T-helper 2 cell treated with Interferon-gamma antibody and Interleukin-4, amounts not matched to agents 5 μg/mL and 100 μg/mL, for 36 hours (primary cell): ENCODE measurements around the gene TMEM130.
A peak's percentile ranks its signal among the peaks of the same experiment; 100 is the strongest.

Source experiments
- DNase-seq: peaks from one replicate; pipeline ENCODE4 v3.0.0; 2021; ENCODE audit warnings: low spot score
- H3K27ac Mint-ChIP-seq: one replicate; pipeline ENCODE4 v1.8.0; 2021; ENCODE audit warnings: mild to moderate bottlenecking, mixed read lengths
- H3K27me3 Mint-ChIP-seq: one replicate; pipeline ENCODE4 v1.8.0; 2021; ENCODE audit warnings: low read depth, mixed read lengths
- H3K36me3 Mint-ChIP-seq: one replicate; pipeline ENCODE4 v1.8.0; 2021; ENCODE audit warnings: low read depth, mixed read lengths
- H3K4me1 Mint-ChIP-seq: one replicate; pipeline ENCODE4 v1.8.0; 2021; ENCODE audit warnings: low read depth, mixed read lengths
- H3K4me3 Mint-ChIP-seq: one replicate; pipeline ENCODE4 v1.8.0; 2022; ENCODE audit warnings: mild to moderate bottlenecking, moderate library complexity, mixed read lengths
- H3K9me3 Mint-ChIP-seq: one replicate; pipeline ENCODE4 v1.8.0; 2021; ENCODE audit warnings: mixed read lengths

TMEM130 gene, protein sequence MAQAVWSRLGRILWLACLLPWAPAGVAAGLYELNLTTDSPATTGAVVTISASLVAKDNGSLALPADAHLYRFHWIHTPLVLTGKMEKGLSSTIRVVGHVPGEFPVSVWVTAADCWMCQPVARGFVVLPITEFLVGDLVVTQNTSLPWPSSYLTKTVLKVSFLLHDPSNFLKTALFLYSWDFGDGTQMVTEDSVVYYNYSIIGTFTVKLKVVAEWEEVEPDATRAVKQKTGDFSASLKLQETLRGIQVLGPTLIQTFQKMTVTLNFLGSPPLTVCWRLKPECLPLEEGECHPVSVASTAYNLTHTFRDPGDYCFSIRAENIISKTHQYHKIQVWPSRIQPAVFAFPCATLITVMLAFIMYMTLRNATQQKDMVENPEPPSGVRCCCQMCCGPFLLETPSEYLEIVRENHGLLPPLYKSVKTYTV

DNA sequence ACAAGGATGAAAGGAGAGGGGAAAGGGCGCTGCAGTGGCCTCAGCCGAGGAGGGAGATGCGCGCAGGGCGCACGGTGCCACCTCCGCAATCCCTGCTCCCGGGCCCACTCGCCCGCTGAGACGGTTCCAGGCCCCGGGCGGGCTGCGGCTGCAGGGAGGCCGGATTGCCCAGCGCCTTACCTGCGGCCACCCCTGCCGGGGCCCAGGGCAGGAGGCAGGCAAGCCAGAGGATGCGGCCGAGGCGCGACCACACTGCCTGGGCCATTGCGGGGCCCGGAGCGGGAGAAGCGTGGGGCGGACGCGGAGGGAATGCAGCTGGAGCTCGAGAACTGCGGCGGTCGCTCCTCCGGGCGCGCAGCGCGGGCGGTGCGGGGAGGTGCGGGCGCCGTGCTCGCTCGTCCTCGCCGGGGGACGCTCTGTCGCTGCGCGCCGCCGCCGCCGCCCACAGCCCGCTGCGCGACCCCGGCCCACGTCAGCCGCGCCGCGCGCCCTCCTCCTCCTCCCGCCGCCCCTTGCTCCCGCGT lies at the start of gene TMEM130:
TSS of gene TMEM130 (minus strand) at position 418 of the 524 bp plus-strand sequence. CDS start at position 265, 153 bp downstream.
- H3K4me1 Mint-ChIP-seq: peaks cover 3% of the 10 kb centered on the region
- no peak within 1 kb of the TSS for H3K27ac Mint-ChIP-seq
- H3K36me3 Mint-ChIP-seq: no peaks in the 10 kb centered on the region
- no peaks in the 10 kb centered on the region for H3K9me3 Mint-ChIP-seq
- peaks cover 26% of the 10 kb centered on the region for H3K27me3 Mint-ChIP-seq
- H3K4me3 Mint-ChIP-seq: peak within 1 kb of the TSS; percentile 77
- DNase-seq: no peak

DNA sequence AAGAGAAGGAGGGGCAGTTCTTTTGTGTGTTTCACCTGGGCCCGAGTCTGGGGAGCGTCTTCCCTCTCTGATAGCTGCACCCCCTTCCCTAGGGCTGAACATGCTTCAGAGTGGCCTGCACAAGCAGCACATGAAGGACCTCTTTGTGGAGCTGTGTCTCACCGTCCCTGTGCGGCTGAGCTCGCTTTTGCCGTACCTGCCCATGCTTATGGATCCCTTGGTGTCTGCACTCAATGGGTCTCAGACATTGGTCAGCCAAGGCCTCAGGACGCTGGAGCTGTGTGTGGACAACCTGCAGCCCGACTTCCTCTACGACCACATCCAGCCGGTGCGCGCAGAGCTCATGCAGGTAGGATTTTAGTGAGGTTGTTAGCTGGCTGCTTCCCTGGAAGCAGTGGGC lies 47.5 kb upstream of the TMEM130 start:
- Mint-ChIP-seq H3K4me3 (no peak overlapping the region), H3K36me3 (peaks cover 51% of the 10 kb centered on the region), H3K27me3 (no peaks in the 10 kb centered on the region), H3K9me3 (no peaks in the 10 kb centered on the region), H3K27ac (no peak overlapping the region), H3K4me1 (no peaks in the 10 kb centered on the region)
- no peak for DNase-seq

DNA sequence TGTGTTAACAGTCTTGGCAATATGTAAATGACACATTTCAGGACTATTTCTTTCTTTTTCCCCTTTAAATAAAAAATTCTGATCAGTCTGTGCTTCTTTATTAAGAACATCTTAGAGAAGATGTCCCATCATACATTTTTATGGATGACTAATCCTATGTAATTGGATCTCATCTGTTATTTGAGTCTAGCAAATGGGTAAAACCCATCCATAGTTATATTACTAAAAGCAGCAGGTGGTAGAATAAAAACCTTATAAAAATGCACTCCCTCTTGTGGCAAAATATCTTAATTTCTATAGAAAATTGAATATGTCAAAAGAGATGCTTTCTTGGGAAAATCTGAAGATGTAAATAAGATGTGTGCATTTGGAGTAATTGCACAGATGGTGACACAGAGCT lies 43.8 kb upstream of the TMEM130 start:
- Mint-ChIP-seq H3K27ac (no peak overlapping the region), H3K4me1 (no peaks in the 10 kb centered on the region), H3K36me3 (peaks cover 55% of the 10 kb centered on the region), H3K4me3 (no peak overlapping the region), H3K27me3 (no peaks in the 10 kb centered on the region), H3K9me3 (no peaks in the 10 kb centered on the region)
- DNase-seq: no peak

DNA sequence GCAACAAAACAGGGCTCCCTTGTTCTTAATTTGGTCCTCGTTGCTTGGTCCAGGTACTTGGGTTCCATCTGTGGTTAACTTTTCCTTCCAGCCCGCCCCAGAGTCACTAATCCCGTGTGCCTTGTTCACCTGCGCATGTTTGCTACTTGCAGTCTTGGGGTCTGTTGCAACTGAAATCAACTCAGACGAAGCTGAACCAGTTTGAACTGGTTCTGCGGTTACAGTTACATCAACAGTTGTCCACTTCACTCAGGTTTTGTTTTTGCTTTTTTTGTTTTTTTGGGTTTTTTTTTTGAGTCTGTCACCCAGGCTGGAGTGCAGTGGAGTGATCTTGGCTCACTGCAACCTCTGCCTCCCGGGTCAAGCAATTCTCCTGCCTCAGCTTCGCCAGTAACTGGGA lies 43.2 kb upstream of the TMEM130 start:
- Mint-ChIP-seq H3K36me3 (peaks cover 58% of the 10 kb centered on the region), H3K4me1 (no peaks in the 10 kb centered on the region), H3K9me3 (no peaks in the 10 kb centered on the region), H3K27ac (no peak overlapping the region), H3K4me3 (no peak overlapping the region), H3K27me3 (no peaks in the 10 kb centered on the region)
- no peak for DNase-seq

DNA sequence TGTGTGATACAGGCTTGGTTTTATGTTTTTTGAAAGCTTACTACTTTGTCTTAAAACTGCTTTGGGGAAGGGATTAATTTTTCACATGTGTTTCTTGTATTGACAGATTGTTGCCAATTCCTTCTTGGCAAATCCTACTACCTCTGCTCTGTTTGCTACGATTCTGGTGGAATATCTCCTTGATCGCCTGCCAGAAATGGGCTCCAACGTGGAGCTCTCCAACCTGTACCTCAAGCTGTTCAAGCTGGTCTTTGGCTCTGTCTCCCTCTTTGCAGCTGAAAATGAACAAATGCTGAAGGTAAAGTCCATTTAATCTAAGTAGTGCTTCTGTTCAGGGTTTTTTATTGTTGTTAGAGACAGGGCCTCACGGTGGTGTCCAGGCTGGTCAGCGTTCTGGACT lies 42.1 kb upstream of the TMEM130 start:
- Mint-ChIP-seq H3K27me3 (no peaks in the 10 kb centered on the region), H3K9me3 (no peaks in the 10 kb centered on the region), H3K27ac (no peak overlapping the region), H3K4me3 (no peak overlapping the region), H3K4me1 (no peaks in the 10 kb centered on the region), H3K36me3 (peaks cover 58% of the 10 kb centered on the region)
- no peak for DNase-seq

DNA sequence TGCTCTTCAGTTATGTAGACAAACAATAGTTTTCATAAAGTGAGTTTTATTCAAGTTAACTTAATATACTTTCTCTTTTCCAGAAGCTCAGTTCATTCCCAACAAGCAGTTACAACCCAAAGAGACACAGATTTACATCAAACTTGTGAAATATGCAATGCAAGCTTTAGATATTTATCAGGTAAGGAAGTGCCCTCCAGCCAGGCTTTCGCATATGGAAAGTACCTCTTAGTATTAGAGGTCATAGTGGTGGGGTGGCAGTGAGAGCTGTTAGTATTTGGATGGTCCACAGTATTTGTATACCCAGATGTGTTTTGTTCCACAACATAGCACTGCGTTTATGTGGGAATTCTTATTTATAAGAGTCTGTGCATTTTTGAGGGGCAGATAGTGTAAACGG lies 40.6 kb upstream of the TMEM130 start:
- Mint-ChIP-seq H3K4me3 (no peak overlapping the region), H3K27ac (no peak overlapping the region), H3K27me3 (no peaks in the 10 kb centered on the region), H3K36me3 (peaks cover 55% of the 10 kb centered on the region), H3K9me3 (no peaks in the 10 kb centered on the region), H3K4me1 (no peaks in the 10 kb centered on the region)
- no peak for DNase-seq

DNA sequence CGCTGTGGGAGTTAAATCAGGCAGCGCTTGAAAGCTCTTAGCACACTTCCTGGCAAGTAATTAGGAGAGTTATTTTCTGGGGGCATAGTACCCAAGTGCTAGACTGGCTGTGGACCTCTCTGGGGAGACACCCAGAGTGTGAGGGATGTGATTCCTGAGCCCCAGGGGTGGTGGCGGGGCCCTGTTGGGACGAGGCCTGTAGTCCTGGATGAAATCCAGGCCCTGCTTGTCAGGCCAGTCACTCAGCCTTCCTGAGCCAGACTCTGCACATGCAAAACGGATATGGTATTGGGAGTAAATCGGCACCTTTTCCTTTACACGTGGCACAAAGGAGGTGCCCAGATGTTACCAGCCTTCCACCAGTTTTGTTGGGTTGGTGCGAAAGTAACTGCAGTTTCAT lies 39.7 kb upstream of the TMEM130 start:
- Mint-ChIP-seq H3K36me3 (peaks cover 64% of the 10 kb centered on the region), H3K4me1 (no peaks in the 10 kb centered on the region), H3K27me3 (no peaks in the 10 kb centered on the region), H3K4me3 (no peak overlapping the region), H3K9me3 (no peaks in the 10 kb centered on the region), H3K27ac (no peak overlapping the region)
- no peak for DNase-seq

DNA sequence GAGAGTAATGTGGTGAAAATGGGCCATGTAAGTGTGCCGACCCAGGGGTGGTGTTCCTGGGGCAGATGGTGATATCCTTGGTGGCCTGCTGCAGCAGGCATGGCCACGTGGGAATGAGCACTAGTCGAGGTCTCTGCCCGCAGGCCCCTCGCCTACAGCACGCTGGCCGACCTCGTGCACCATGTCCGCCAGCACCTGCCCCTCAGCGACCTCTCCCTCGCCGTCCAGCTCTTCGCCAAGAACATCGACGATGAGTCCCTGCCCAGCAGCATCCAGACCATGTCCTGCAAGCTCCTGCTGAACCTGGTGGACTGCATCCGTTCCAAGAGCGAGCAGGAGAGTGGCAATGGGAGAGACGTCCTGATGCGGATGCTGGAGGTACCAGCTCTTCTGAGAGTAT lies 38.8 kb upstream of the TMEM130 start:
- peaks cover 64% of the 10 kb centered on the region for H3K36me3 Mint-ChIP-seq
- H3K27me3 Mint-ChIP-seq: no peaks in the 10 kb centered on the region
- no peak overlapping the region for H3K4me3 Mint-ChIP-seq
- H3K9me3 Mint-ChIP-seq: no peaks in the 10 kb centered on the region
- no peaks in the 10 kb centered on the region for H3K4me1 Mint-ChIP-seq
- no peak for DNase-seq
- no peak overlapping the region for H3K27ac Mint-ChIP-seq

DNA sequence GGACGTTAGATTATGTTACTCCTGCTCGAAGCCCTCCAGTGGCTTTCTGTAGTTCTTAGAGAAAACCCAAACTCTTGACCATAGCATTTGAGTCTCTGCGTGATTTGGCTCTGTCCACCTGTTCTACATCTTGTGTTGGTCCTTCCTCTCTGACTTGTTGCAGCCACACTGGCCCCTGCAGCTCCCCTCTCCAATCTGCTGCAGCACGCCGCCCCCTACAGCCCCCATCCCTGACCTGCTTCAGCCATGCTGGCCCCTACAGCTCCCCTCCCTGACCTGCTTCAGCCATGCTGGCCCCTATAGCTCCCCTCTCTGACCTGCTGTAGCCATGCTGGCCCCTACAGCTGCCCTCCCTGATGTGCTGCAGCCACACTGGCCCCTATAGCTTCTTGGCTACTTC lies 37.8 kb upstream of the TMEM130 start:
- Mint-ChIP-seq H3K36me3 (peaks cover 60% of the 10 kb centered on the region), H3K4me1 (no peaks in the 10 kb centered on the region), H3K27me3 (no peaks in the 10 kb centered on the region), H3K9me3 (no peaks in the 10 kb centered on the region), H3K4me3 (no peak overlapping the region), H3K27ac (no peak overlapping the region)
- DNase-seq: no peak

DNA sequence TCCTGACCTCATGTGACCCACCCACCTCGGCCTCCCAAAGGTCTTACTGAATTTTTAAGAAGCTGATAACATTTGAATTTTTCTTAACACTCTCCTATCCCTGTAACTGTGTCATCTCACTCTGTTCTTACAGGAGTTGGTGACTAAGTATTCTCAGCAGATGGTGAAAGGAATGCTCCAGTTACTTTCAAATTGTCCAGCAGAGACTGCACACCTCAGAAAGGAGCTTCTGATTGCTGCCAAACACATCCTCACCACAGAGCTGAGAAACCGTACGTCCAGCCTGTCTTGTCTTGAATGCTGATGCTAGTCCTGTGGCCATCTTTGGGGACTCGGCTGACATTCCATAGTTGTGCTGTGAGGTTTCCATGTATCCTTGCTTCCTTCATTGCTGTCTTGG lies 33.4 kb upstream of the TMEM130 start:
- Mint-ChIP-seq H3K4me1 (no peaks in the 10 kb centered on the region), H3K36me3 (peaks cover 61% of the 10 kb centered on the region), H3K27me3 (no peaks in the 10 kb centered on the region), H3K9me3 (no peaks in the 10 kb centered on the region), H3K27ac (no peak overlapping the region), H3K4me3 (no peak overlapping the region)
- no peak for DNase-seq

DNA sequence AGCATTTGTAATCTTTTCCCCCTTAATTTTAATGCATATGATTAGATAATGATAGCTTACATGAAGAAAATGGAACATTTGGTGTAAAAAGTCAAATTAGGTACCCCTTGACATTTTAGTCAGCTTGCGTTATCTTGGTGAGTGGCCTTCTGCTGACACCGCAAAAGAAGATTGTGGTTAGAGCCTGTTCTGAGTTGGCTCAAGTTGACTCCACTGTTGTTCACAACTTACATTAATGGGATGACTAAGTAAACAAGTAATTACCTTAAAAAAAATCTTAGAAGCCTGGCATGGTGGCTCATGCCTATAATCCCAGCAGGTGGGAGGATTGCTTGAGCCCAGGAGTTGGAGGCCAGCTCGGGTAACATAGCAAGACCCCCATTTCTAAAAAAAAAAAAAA lies 32.7 kb upstream of the TMEM130 start:
- Mint-ChIP-seq H3K9me3 (no peaks in the 10 kb centered on the region), H3K36me3 (peaks cover 58% of the 10 kb centered on the region), H3K4me1 (no peaks in the 10 kb centered on the region), H3K27me3 (no peaks in the 10 kb centered on the region), H3K27ac (no peak overlapping the region), H3K4me3 (no peak overlapping the region)
- DNase-seq: no peak

DNA sequence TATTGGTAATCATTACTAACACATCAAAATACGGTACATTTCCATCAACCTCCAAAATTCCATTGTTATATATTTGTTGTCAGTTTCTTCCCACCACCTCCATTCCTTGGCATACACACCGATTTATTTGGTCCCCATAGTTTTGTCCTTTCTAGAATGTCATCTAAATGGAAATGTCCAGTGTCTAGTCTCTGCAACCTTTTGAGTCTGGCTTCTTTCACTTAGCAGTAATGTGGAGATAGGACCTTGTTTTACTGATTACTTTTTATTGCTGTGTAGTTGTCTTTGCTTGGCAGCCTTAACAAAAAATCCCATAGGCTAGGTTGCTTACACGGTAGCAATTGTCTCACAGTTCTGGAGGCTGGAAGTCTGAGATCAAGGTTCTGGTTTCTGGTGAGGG lies 31.0 kb upstream of the TMEM130 start:
- Mint-ChIP-seq H3K36me3 (peaks cover 62% of the 10 kb centered on the region), H3K9me3 (no peaks in the 10 kb centered on the region), H3K27me3 (no peaks in the 10 kb centered on the region), H3K27ac (no peak overlapping the region), H3K4me1 (no peaks in the 10 kb centered on the region), H3K4me3 (no peak overlapping the region)
- DNase-seq: no peak

DNA sequence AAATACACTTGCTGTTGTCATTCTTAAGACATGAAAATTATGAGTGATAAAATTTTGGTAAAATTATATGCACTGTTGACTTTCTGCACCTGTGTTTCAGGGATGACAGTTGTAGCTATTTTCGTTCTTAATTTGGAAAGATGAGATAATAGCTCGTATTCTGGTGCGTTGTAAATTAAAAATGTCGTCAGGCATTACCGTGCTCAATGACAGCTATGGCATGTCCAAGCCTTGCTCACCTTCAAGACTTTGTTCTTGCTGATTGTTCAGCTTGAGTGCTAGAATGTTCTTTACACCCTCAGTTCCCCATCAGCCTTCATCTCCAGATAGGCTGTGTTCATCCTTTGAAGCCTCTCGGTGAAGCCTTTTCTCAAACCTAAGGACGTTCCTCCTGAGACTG lies 30.0 kb upstream of the TMEM130 start:
- H3K4me3 Mint-ChIP-seq: no peak overlapping the region
- peaks cover 58% of the 10 kb centered on the region for H3K36me3 Mint-ChIP-seq
- no peak for DNase-seq
- no peaks in the 10 kb centered on the region for H3K27me3 Mint-ChIP-seq
- H3K9me3 Mint-ChIP-seq: no peaks in the 10 kb centered on the region
- H3K27ac Mint-ChIP-seq: no peak overlapping the region
- no peaks in the 10 kb centered on the region for H3K4me1 Mint-ChIP-seq

DNA sequence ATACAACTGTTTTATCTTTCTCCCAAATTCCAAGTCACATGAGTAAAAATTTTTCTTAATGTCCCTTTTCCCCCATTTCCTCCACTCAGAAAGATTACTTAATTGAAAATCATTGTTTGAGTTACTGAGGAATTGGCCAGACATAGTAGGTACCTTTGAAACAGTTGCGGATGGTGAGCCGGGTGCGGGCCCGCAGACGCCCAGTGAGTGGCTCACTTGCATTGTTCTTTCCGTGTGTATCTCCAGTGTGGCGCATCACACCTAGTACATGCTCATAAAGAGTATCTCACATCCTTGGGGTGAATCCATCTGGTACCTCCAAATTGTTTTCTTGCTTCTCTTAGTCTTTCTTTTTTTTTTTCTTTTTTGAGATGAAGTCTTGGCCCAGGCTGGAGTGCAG lies 22.8 kb upstream of the TMEM130 start:
- Mint-ChIP-seq H3K27ac (no peak overlapping the region), H3K9me3 (no peaks in the 10 kb centered on the region), H3K4me3 (no peak overlapping the region), H3K4me1 (peaks cover 2% of the 10 kb centered on the region), H3K27me3 (no peaks in the 10 kb centered on the region), H3K36me3 (peaks cover 54% of the 10 kb centered on the region)
- DNase-seq: no peak

DNA sequence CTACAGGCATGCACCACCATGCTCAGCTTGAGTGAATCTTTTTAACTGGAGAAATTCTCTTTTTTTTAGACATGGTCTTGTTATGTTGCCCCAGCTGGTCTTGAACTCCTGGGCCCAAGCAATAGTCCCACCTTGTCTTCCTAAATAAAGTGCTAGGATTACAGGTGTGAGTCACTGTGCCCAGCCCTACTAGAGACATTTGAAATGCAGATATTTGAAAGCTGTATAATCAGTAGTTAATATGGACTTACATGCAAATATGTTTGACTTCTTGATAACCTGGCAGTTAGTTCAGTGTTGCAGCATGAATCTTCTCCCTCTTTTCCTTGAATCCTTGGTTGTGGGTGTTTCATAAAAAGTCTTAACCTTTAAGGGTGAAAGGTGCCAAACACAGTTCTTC lies 17.2 kb upstream of the TMEM130 start:
- H3K27ac Mint-ChIP-seq: no peak overlapping the region
- no peaks in the 10 kb centered on the region for H3K9me3 Mint-ChIP-seq
- H3K4me3 Mint-ChIP-seq: no peak overlapping the region
- no peak for DNase-seq
- peaks cover 2% of the 10 kb centered on the region for H3K4me1 Mint-ChIP-seq
- H3K27me3 Mint-ChIP-seq: no peaks in the 10 kb centered on the region
- H3K36me3 Mint-ChIP-seq: peaks cover 48% of the 10 kb centered on the region
